Measurements from ENCODE around the gene ANKS1B. TPM values are rescaled to one million over a fixed set of nuclear protein-coding genes. Genes with fewer than 3 reads are reported as not detected.
"Not testable (repeated sequence)": the region's sequence is repeated elsewhere in the genome, so short reads cannot be mapped to it uniquely, and the experiment has no call there.

The ANKS1B gene
- total RNA-seq, 2 experiments from 2014 or later = 0.30 to 1.3 TPM

GRCh38 chr12:99056186-99056585 lies 928.5 kb downstream of the ANKS1B start:
- H3K27me3 Mint-ChIP-seq = no peaks in the 10 kb centered on the region
- H3K36me3 Mint-ChIP-seq (ENCODE audit: low read depth) = no peaks in the 10 kb centered on the region
- H3K4me1 Mint-ChIP-seq = no peaks in the 10 kb centered on the region
- POLR2A ChIA-PET = no interaction called here
- CTCF ChIA-PET = no interaction called here
- DNase-seq = no peak
- H3K27ac Mint-ChIP-seq = no peak overlapping the region
- no peak overlapping the region for H3K4me3 Mint-ChIP-seq
- no peaks in the 10 kb centered on the region for H3K9me3 Mint-ChIP-seq

GRCh38 chr12:99055299-99055698 lies 929.4 kb downstream of the ANKS1B start:
- no peak overlapping the region for H3K4me3 Mint-ChIP-seq
- no peak overlapping the region for H3K27ac Mint-ChIP-seq
- DNase-seq = no peak
- H3K9me3 Mint-ChIP-seq = no peaks in the 10 kb centered on the region
- no peaks in the 10 kb centered on the region for H3K36me3 Mint-ChIP-seq (ENCODE audit: low read depth)
- no peaks in the 10 kb centered on the region for H3K4me1 Mint-ChIP-seq
- POLR2A ChIA-PET = no interaction called here
- CTCF ChIA-PET = no interaction called here
- no peaks in the 10 kb centered on the region for H3K27me3 Mint-ChIP-seq

- Mint-ChIP-seq H3K27ac (no peak overlapping the region), H3K36me3 (ENCODE audit: low read depth) (no peaks in the 10 kb centered on the region)
- CTCF ChIA-PET = no interaction called here
Observed at GRCh38 chr12:99054601-99055128, 930.1 kb downstream of the ANKS1B start.

GRCh38 chr12:99053616-99054362 lies 930.9 kb downstream of the ANKS1B start:
- Mint-ChIP-seq H3K36me3 (ENCODE audit: low read depth) (no peaks in the 10 kb centered on the region), H3K4me3 (no peak overlapping the region), H3K4me1 (no peaks in the 10 kb centered on the region), H3K27ac (no peak overlapping the region), H3K27me3 (no peaks in the 10 kb centered on the region), H3K9me3 (no peaks in the 10 kb centered on the region)
- ChIA-PET CTCF (interaction anchor here (1.6 kb wide), 1 partner anchor 10 kb away, joined by 6 read pairs; no protein-coding TSS in a partner anchor), POLR2A (no interaction called here)
- no peak for DNase-seq

More at GRCh38 chr12:99054601-99055128, 930.1 kb downstream of the ANKS1B start:
- Mint-ChIP-seq H3K27me3 (no peaks in the 10 kb centered on the region), H3K4me3 (no peak overlapping the region), H3K9me3 (no peaks in the 10 kb centered on the region), H3K4me1 (no peaks in the 10 kb centered on the region)
- DNase-seq = no peak
- POLR2A ChIA-PET = no interaction called here

- CTCF ChIA-PET = no interaction called here
- H3K27me3 Mint-ChIP-seq = no peaks in the 10 kb centered on the region
- H3K27ac Mint-ChIP-seq = no peak overlapping the region
- no peaks in the 10 kb centered on the region for H3K4me1 Mint-ChIP-seq
- POLR2A ChIA-PET = no interaction called here
- no peak overlapping the region for H3K4me3 Mint-ChIP-seq
- no peak for DNase-seq
- peaks cover 5% of the 10 kb centered on the region for H3K9me3 Mint-ChIP-seq
- no peaks in the 10 kb centered on the region for H3K36me3 Mint-ChIP-seq (ENCODE audit: low read depth)
Observed at GRCh38 chr12:99049774-99050173, 935.0 kb downstream of the ANKS1B start.

GRCh38 chr12:99045158-99045557 lies 939.6 kb downstream of the ANKS1B start:
- ChIA-PET POLR2A (no interaction called here), CTCF (interaction anchor here (0.5 to 3.3 kb wide), 2 partner anchors 106 to 575 kb away, joined by 3 to 17 read pairs; no protein-coding TSS in a partner anchor)
- Mint-ChIP-seq H3K9me3 (peaks cover 5% of the 10 kb centered on the region), H3K4me1 (no peaks in the 10 kb centered on the region), H3K27ac (no peak overlapping the region), H3K27me3 (no peaks in the 10 kb centered on the region), H3K4me3 (no peak overlapping the region), H3K36me3 (ENCODE audit: low read depth) (no peaks in the 10 kb centered on the region)
- no peak for DNase-seq

GRCh38 chr12:99043319-99043914 lies 941.3 kb downstream of the ANKS1B start:
- POLR2A ChIA-PET = no interaction called here
- no peaks in the 10 kb centered on the region for H3K4me1 Mint-ChIP-seq
- H3K27me3 Mint-ChIP-seq = no peaks in the 10 kb centered on the region
- DNase-seq = peak; percentile 57
- H3K4me3 Mint-ChIP-seq = no peak overlapping the region
- no peak overlapping the region for H3K27ac Mint-ChIP-seq
- peaks cover 5% of the 10 kb centered on the region for H3K9me3 Mint-ChIP-seq
- no peaks in the 10 kb centered on the region for H3K36me3 Mint-ChIP-seq (ENCODE audit: low read depth)
- CTCF ChIA-PET = interaction anchor here (1.1 to 3.3 kb wide), 6 partner anchors 9 to 577 kb away, joined by 3 to 17 read pairs (median 6); no protein-coding TSS in a partner anchor

- ChIA-PET CTCF (interaction anchor here (1.1 to 3.3 kb wide), 2 partner anchors 9 to 578 kb away, joined by 4 to 17 read pairs; no protein-coding TSS in a partner anchor), POLR2A (no interaction called here)
- Mint-ChIP-seq H3K4me1 (no peaks in the 10 kb centered on the region), H3K4me3 (no peak overlapping the region), H3K9me3 (peaks cover 2% of the 10 kb centered on the region), H3K27ac (no peak overlapping the region), H3K27me3 (no peaks in the 10 kb centered on the region), H3K36me3 (ENCODE audit: low read depth) (no peaks in the 10 kb centered on the region)
- DNase-seq = no peak
Observed at GRCh38 chr12:99042226-99042625, 942.5 kb downstream of the ANKS1B start.

- ChIA-PET POLR2A (no interaction called here), CTCF (interaction anchor here (1.0 kb wide), 1 partner anchor 12 kb away, joined by 3 read pairs; no protein-coding TSS in a partner anchor)
- H3K36me3 Mint-ChIP-seq (ENCODE audit: low read depth) = no peaks in the 10 kb centered on the region
- H3K27me3 Mint-ChIP-seq = no peaks in the 10 kb centered on the region
- no peaks in the 10 kb centered on the region for H3K9me3 Mint-ChIP-seq
- H3K4me3 Mint-ChIP-seq = no peak overlapping the region
- no peak for DNase-seq
- no peaks in the 10 kb centered on the region for H3K4me1 Mint-ChIP-seq
- no peak overlapping the region for H3K27ac Mint-ChIP-seq
Observed at GRCh38 chr12:99039367-99040120, 945.2 kb downstream of the ANKS1B start.

DNA sequence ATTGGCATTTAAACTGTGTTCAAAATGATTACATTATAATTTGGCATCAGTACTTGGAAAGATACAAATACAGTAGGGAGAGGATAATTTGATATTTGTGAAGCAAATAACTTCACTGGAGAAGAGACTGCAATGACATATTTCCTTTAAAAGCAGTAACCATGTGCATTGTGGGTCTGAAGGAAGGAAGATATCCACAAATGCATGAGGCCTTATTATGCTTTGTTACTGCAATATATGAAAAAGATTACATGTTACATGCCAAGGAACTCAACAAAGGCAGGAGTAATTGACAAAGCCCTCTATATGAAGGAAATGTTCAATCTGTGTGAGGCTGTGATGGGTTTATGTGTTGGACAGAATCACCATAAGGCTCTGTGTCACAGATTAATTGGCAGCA lies 948.2 kb downstream of the ANKS1B start:
- DNase-seq = no peak
- ChIA-PET CTCF (no interaction called here), POLR2A (no interaction called here)
- no peaks in the 10 kb centered on the region for H3K36me3 Mint-ChIP-seq (ENCODE audit: low read depth)
- H3K9me3 Mint-ChIP-seq = no peaks in the 10 kb centered on the region
- no peaks in the 10 kb centered on the region for H3K4me1 Mint-ChIP-seq
- no peak overlapping the region for H3K27ac Mint-ChIP-seq
- H3K27me3 Mint-ChIP-seq = no peaks in the 10 kb centered on the region
- H3K4me3 Mint-ChIP-seq = no peak overlapping the region

DNA sequence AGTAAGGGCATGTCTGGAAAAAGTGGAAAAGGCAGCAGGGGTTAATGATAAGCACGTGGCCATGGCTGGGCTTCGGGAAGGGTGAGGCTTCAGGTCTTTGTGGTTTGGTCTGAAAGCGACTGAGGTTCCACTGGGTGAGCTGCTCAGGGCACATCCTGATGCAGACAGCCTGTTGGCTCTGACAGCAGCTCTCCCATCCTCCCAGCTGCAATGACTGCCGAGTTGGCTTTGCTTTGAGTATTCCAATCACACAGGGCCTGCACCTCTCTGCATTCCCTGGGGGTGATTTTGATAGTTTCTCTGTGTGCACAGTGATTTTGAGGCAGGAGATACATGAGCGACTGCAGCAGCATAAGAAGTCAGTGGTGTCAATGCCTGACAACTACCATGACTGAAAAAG lies 948.9 kb downstream of the ANKS1B start:
- CTCF ChIA-PET = no interaction called here
- no peak overlapping the region for H3K4me3 Mint-ChIP-seq
- no peaks in the 10 kb centered on the region for H3K9me3 Mint-ChIP-seq
- POLR2A ChIA-PET = no interaction called here
- H3K4me1 Mint-ChIP-seq = no peaks in the 10 kb centered on the region
- H3K36me3 Mint-ChIP-seq (ENCODE audit: low read depth) = no peaks in the 10 kb centered on the region
- no peak for DNase-seq
- H3K27me3 Mint-ChIP-seq = no peaks in the 10 kb centered on the region
- H3K27ac Mint-ChIP-seq = no peak overlapping the region

- H3K27ac Mint-ChIP-seq; H3K9me3 Mint-ChIP-seq; H3K4me3 Mint-ChIP-seq; H3K36me3 Mint-ChIP-seq (ENCODE audit: low read depth); POLR2A ChIA-PET; H3K4me1 Mint-ChIP-seq; H3K27me3 Mint-ChIP-seq; DNase-seq: not testable (repeated sequence)
- CTCF ChIA-PET = interaction anchor here (1.3 kb wide), 1 partner anchor 9 kb away, joined by 3 read pairs; no protein-coding TSS in a partner anchor
Observed at GRCh38 chr12:99034201-99034600, 950.5 kb downstream of the ANKS1B start.

- no peaks in the 10 kb centered on the region for H3K36me3 Mint-ChIP-seq (ENCODE audit: low read depth)
- no peak overlapping the region for H3K4me3 Mint-ChIP-seq
- no peak overlapping the region for H3K27ac Mint-ChIP-seq
- no peak for DNase-seq
- H3K27me3 Mint-ChIP-seq = peaks cover 3% of the 10 kb centered on the region
- no peaks in the 10 kb centered on the region for H3K4me1 Mint-ChIP-seq
- ChIA-PET CTCF (no interaction called here), POLR2A (no interaction called here)
- no peaks in the 10 kb centered on the region for H3K9me3 Mint-ChIP-seq
Observed at GRCh38 chr12:99029511-99030271, 955.0 kb downstream of the ANKS1B start.

All from activated CD4-positive, alpha-beta memory T cell treated with anti-CD3 and anti-CD28 coated beads, Interleukin-2, amount 10 ng/mL, durations not matched to agents 7 days and 5 days (primary cell).